Aorta (tissue), 5 donors: ENCODE data around the gene AFDN. TPM values are rescaled to one million over a fixed set of nuclear protein-coding genes. Genes with fewer than 3 reads are reported as not detected.

Experiments
- ATAC-seq: fragments of 200-7000 bp; cut with Tn5 transposase; one replicate; pipeline ENCODE4 v1.9.1; 2022; ENCODE audit warnings: moderate library complexity; ENCODE audit not compliant: low FRiP score
- DNase-seq, 2 donors: peaks; one replicate each; pipeline ENCODE4 v3.0.0-alpha.2; 2020
- H3K27ac ChIP-seq, 2 donors: one replicate each; pipeline ENCODE4 v1.5.1; 2013; ENCODE audit warnings: low read length in 2 of 2, mild to moderate bottlenecking in 2 of 2, moderate library complexity in 2 of 2, control low read depth in 1 of 2, inconsistent platforms in 1 of 2, low read depth in 1 of 2
- H3K27me3 ChIP-seq, 2 donors: one replicate each; pipeline ENCODE4 v1.6.1; 2013; ENCODE audit warnings: control low read depth in 1 of 2, low read length in 1 of 2, mild to moderate bottlenecking in 1 of 2, moderate library complexity in 1 of 2; ENCODE audit not compliant: insufficient read depth in 2 of 2, control insufficient read depth in 1 of 2
- H3K36me3 ChIP-seq, 2 donors: one replicate each; pipeline ENCODE4 v1.6.1; 2013; ENCODE audit warnings: control low read depth in 1 of 2, low read length in 1 of 2, mild to moderate bottlenecking in 1 of 2; ENCODE audit not compliant: insufficient read depth in 2 of 2, control insufficient read depth in 1 of 2
- H3K4me1 ChIP-seq, 2 donors: one replicate each; pipeline ENCODE4 v1.6.1; 2013; ENCODE audit warnings: low read length in 2 of 2, control low read depth in 1 of 2, mild to moderate bottlenecking in 1 of 2, moderate library complexity in 1 of 2; ENCODE audit not compliant: insufficient read depth in 2 of 2, control insufficient read depth in 1 of 2
- H3K4me3 ChIP-seq, 2 donors: one replicate each; pipeline ENCODE4 v1.5.1; 2013; ENCODE audit warnings: low read length in 2 of 2, control low read depth in 1 of 2, mild to moderate bottlenecking in 1 of 2
- H3K9me3 ChIP-seq: one replicate; pipeline ENCODE4 v1.6.1; 2013; ENCODE audit warnings: mild to moderate bottlenecking, low read length; ENCODE audit not compliant: control insufficient read depth
- WGBS, 2 donors: extraction: QIAGEN DNeasy Blood & Tissue Kit; methylation state at CpG; one replicate each; pipeline ENCODE4 v1.1.7; 2013; 5-methylcytosine and 5-hydroxymethylcytosine counted together
- intact Hi-C, 2 donors: fragments of 100-400 bp; cut with DNase I; formaldehyde crosslinking; loops; one replicate each; pipeline versions ENCODE4 v1.14.2 to v1.15.0; 2022
- polyA plus RNA-seq, 2 donors: library from polyadenylated mRNA; stranded (reverse); fragments of 200-250 nt; gene quantifications; one replicate each; pipeline ENCODE4 v1.2.3, GENCODE V29; 2013
- total RNA-seq, 2 donors: library from RNA; stranded (reverse); fragmentation: NEBNext Ultra II Directional; extraction: Animal tissue kit (Norgen Biotek cat#: 25700); gene quantifications; one replicate each; pipeline ENCODE4 v1.2.1, GENCODE V29; 2021
- donor health status: healthy with polysubstance abuse.
- donor health status: Bipolar disorder and iron deficiency.
- donor health status: DM: no; HTN: no; CAD: no.
- donor health status: DM: no; HTN: no; CAD: no.
- donor health status: DM: yes; HTN: yes; CAD: no.

AFDN gene
- total and polyA plus RNA-seq, 4 donors = 15.5 to 99.2 (median 47.5) TPM

GRCh38 chr6:167800549-167800948 lies 26.2 kb upstream of the AFDN start:
- WGBS, 2 donors = 87 to 94% methylated on average over 6 of the region's 6 CpGs
- intact Hi-C loops = no loop called here

GRCh38 chr6:167801263-167801662 lies 25.4 kb upstream of the AFDN start:
- no peak for DNase-seq
- no peaks in the 10 kb centered on the region for H3K4me1 ChIP-seq
- no peak overlapping the region for H3K4me3 ChIP-seq
- WGBS, 2 donors = 57 to 68% methylated on average over 1 of the region's 1 CpG
- no peak for ATAC-seq
- no peak overlapping the region for H3K27ac ChIP-seq
- intact Hi-C loops = no loop called here
- no peaks in the 10 kb centered on the region for H3K36me3 ChIP-seq
- no peaks in the 10 kb centered on the region for H3K27me3 ChIP-seq
- H3K9me3 ChIP-seq = no peaks in the 10 kb centered on the region

More at GRCh38 chr6:167800549-167800948, 26.2 kb upstream of the AFDN start:
- H3K4me3 ChIP-seq = no peak overlapping the region
- DNase-seq (no peak), ATAC-seq (no peak)
- no peaks in the 10 kb centered on the region for H3K36me3 ChIP-seq
- H3K27ac ChIP-seq = no peak overlapping the region
- H3K4me1 ChIP-seq = no peaks in the 10 kb centered on the region
- no peaks in the 10 kb centered on the region for H3K27me3 ChIP-seq
- no peaks in the 10 kb centered on the region for H3K9me3 ChIP-seq

GRCh38 chr6:167802339-167802738 lies 24.4 kb upstream of the AFDN start:
- Histone ChIP-seq H3K27me3 (no peaks in the 10 kb centered on the region), H3K27ac (no peak overlapping the region), H3K4me3 (no peak overlapping the region), H3K4me1 (no peaks in the 10 kb centered on the region), H3K9me3 (no peaks in the 10 kb centered on the region), H3K36me3 (no peaks in the 10 kb centered on the region)
- DNase-seq (no peak), ATAC-seq (no peak)
- WGBS, 2 donors = 96 to 100% methylated on average over 3 of the region's 3 CpGs
- intact Hi-C loops = no loop called here

GRCh38 chr6:167803816-167804215 lies 22.9 kb upstream of the AFDN start:
- no peak overlapping the region for H3K4me3 ChIP-seq
- H3K27me3 ChIP-seq = no peaks in the 10 kb centered on the region
- 96 to 97% methylated on average over 8 of the region's 8 CpGs for WGBS, 2 donors
- peak in 1 of 2 donors; percentile 55 for DNase-seq
- H3K9me3 ChIP-seq = no peaks in the 10 kb centered on the region
- H3K36me3 ChIP-seq = no peaks in the 10 kb centered on the region
- intact Hi-C loops = no loop called here
- no peaks in the 10 kb centered on the region for H3K4me1 ChIP-seq
- no peak overlapping the region for H3K27ac ChIP-seq
- ATAC-seq = no peak

- H3K9me3 ChIP-seq = no peaks in the 10 kb centered on the region
- no peak overlapping the region for H3K4me3 ChIP-seq
- no peak overlapping the region for H3K27ac ChIP-seq
- ATAC-seq = no peak
- no peaks in the 10 kb centered on the region for H3K4me1 ChIP-seq
- DNase-seq = no peak
- no peaks in the 10 kb centered on the region for H3K27me3 ChIP-seq
- intact Hi-C loops = no loop called here
- no peaks in the 10 kb centered on the region for H3K36me3 ChIP-seq
- 94 to 96% methylated on average over 24 of the region's 24 CpGs for WGBS, 2 donors
These were observed 22.3 kb upstream of the AFDN start for GRCh38 chr6:167804281-167805013.

GRCh38 chr6:167805349-167806060 lies 21.2 kb upstream of the AFDN start:
- WGBS, 2 donors = 73 to 75% methylated on average over 8 of the region's 8 CpGs
- no peak for ATAC-seq

GRCh38 chr6:167806061-167806700 lies 20.5 kb upstream of the AFDN start:
- intact Hi-C loops = no loop called here
- H3K4me3 ChIP-seq = no peak overlapping the region

More at GRCh38 chr6:167805349-167806060, 21.2 kb upstream of the AFDN start:
- H3K27ac ChIP-seq = no peak overlapping the region
- intact Hi-C loops = no loop called here
- H3K36me3 ChIP-seq = no peaks in the 10 kb centered on the region
- DNase-seq = no peak
- H3K4me1 ChIP-seq = no peaks in the 10 kb centered on the region
- no peak overlapping the region for H3K4me3 ChIP-seq
- no peaks in the 10 kb centered on the region for H3K9me3 ChIP-seq
- H3K27me3 ChIP-seq = no peaks in the 10 kb centered on the region

GRCh38 chr6:167807200-167807599 lies 19.5 kb upstream of the AFDN start:
- intact Hi-C loops = no loop called here
- WGBS, 2 donors = 87 to 96% methylated on average over 6 of the region's 6 CpGs
- Histone ChIP-seq H3K27ac (no peak overlapping the region), H3K9me3 (no peaks in the 10 kb centered on the region), H3K36me3 (no peaks in the 10 kb centered on the region), H3K27me3 (no peaks in the 10 kb centered on the region), H3K4me1 (no peaks in the 10 kb centered on the region), H3K4me3 (no peak overlapping the region)
- DNase-seq (no peak), ATAC-seq (no peak)

More at GRCh38 chr6:167806061-167806700, 20.5 kb upstream of the AFDN start:
- Histone ChIP-seq H3K4me1 (no peaks in the 10 kb centered on the region), H3K9me3 (no peaks in the 10 kb centered on the region), H3K27ac (no peak overlapping the region), H3K27me3 (no peaks in the 10 kb centered on the region), H3K36me3 (no peaks in the 10 kb centered on the region)
- WGBS, 2 donors = 70 to 74% methylated on average over 4 of the region's 4 CpGs
- ATAC-seq (no peak), DNase-seq (no peak)
